NAMALWA (cell line): Measurements from ENCODE around the gene FAM50A.

Source experiments
- DNase-seq: peaks from one replicate; pipeline ENCODE4 v3.0.0-alpha.2; 2015; ENCODE audit warnings: low spot score

Gene FAM50A

DNA sequence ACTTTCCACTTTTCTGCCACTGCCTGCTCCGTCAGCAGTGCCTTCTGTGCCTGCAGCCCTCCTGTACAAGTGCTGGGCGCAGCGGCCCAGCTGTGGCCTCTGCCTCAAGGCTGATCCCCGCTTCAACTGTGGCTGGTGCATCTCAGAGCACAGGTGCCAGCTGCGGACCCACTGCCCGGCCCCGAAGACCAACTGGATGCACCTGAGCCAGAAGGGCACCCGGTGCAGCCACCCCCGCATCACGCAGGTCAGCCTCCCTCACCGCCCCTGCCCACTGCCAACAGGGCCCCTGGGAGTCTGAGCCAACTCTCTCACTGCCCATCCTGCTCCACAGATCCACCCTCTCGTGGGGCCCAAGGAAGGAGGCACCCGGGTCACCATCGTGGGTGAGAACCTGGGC lies 21.7 kb downstream of the FAM50A start:
- DNase-seq: no peak

DNA sequence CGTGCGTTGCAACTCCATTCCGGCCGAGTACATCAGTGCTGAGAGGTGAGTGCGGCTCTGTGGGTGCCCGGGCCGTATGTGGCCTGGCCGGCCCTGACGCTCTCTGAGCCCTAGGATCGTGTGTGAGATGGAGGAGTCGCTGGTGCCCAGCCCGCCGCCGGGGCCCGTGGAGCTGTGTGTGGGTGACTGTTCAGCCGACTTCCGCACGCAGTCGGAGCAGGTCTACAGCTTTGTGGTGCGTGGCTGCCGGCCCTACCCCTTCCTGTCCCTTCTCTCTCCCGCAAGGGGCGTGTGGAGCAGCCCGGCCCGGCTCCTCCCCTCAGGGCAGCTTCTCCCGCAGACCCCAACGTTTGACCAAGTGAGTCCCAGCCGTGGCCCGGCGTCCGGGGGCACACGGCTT lies 22.1 kb downstream of the FAM50A start:
- DNase-seq: no peak

DNA sequence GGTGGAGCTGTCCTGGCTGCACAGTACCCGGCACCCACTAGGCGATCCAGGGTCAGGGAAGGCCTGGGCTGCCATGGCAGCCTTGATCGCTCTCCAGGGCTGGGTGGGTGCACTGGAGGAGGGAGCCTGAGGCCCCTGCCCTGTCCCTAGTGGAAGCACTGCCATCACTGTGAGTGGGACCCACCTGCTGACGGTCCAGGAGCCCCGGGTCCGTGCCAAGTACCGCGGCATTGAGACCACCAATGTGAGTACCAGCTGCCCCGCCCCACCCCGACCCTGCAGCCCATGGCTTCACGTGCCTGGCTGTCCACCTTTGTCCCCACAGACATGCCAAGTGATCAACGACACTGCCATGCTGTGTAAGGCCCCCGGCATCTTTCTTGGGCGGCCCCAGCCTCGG lies 23.0 kb downstream of the FAM50A start:
- DNase-seq: no peak

DNA sequence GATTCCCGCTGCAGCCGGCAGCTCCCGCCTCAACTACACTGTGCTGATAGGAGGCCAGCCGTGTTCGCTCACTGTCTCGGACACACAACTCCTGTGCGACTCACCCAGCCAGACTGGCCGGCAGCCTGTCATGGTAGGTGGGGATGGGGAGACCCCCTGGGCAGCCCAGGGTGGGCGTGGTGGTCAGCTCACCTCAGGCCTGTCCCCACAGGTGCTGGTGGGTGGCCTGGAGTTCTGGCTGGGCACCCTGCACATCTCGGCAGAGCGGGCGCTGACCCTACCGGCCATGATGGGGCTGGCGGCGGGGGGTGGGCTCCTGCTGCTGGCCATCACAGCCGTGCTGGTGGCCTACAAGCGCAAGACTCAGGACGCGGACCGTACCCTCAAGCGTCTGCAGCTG lies 23.6 kb downstream of the FAM50A start:
- DNase-seq: no peak

DNA sequence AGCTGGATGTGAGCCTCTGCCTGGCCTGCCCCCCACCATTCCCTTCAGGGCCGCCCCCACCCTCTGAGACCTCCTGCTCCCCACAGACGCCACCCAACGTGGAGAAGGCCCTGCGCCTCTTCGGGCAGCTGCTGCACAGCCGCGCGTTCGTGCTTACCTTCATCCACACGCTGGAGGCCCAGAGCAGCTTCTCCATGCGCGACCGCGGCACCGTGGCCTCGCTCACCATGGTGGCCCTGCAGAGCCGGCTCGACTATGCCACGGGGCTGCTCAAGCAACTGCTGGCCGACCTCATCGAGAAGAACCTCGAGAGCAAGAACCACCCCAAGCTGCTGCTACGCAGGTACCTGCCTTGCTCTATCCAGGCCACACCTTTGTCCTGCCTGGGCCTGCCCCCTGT lies 24.3 kb downstream of the FAM50A start:
- DNase-seq: no peak

DNA sequence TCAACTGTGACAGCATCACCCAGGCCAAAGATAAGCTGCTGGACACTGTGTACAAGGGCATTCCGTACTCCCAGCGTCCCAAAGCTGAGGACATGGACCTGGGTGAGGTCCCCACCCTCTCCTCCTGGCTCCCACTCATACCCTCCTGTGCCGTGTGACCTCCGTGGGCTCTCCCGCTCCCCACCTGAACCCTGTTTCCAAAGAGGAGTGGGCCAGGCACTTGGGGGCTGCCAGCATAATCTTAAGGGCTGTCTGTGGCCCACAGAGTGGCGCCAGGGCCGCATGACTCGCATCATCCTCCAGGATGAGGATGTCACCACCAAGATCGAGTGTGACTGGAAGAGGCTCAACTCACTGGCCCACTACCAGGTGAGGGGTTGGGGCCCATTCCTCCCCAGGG lies 25.2 kb downstream of the FAM50A start:
- DNase-seq: no peak

DNA sequence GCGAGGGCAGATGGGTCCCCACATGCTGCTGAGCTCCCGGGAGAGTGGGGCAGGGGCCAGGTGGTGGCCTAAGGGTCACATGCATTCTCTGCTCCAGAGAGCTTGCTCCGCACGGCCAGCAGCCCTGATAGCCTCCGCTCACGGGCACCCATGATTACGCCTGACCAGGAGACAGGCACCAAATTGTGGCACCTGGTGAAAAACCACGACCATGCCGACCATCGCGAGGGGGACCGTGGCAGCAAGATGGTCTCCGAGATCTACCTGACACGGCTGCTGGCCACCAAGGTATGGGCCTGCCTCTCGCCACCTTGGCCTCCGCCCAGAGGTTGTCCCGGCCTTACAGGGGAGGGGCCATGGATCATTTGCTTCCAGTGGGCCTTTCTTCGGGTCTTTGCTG lies 25.9 kb downstream of the FAM50A start:
- DNase-seq: no peak

DNA sequence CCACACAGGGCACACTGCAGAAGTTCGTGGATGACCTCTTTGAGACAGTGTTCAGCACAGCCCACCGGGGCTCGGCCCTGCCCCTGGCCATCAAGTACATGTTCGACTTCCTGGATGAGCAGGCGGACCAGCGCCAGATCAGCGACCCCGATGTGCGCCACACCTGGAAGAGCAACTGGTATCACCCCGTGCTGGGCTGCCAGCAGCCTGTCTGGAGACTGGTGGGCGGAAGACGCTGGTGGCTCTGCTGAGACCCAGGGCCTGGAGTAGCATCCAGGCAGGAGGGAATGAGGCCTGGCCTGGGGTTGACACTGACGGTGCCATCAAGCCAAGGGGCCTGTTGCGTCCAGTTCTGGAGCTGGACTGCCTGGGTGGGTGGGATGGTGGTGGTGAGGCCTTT lies 26.5 kb downstream of the FAM50A start:
- DNase-seq: no peak

DNA sequence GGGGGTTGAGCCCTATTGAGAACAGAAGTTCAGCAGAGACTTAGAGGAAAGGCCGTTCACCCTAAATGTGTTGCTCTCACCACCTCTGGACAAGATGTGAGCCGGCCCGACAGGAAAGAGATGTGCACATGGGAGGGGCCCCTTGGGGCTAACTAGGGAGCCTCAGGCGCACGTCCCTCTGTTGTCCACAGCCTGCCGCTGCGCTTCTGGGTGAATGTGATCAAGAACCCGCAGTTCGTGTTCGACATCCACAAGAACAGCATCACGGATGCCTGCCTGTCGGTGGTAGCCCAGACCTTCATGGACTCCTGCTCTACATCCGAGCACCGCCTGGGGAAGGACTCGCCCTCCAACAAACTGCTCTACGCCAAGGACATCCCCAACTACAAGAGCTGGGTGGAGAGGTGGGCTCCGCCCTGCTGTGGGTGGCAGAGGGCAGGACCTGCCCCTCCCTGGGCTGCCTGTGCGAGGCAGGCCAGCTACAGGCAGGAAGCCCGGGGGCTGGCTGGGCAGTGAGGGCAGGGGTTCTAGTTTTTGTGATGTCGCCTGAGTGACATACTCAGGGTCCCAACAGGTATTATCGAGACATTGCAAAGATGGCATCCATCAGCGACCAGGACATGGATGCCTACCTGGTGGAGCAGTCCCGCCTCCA lies 27.1 kb downstream of the FAM50A start:
- DNase-seq: no peak

DNA sequence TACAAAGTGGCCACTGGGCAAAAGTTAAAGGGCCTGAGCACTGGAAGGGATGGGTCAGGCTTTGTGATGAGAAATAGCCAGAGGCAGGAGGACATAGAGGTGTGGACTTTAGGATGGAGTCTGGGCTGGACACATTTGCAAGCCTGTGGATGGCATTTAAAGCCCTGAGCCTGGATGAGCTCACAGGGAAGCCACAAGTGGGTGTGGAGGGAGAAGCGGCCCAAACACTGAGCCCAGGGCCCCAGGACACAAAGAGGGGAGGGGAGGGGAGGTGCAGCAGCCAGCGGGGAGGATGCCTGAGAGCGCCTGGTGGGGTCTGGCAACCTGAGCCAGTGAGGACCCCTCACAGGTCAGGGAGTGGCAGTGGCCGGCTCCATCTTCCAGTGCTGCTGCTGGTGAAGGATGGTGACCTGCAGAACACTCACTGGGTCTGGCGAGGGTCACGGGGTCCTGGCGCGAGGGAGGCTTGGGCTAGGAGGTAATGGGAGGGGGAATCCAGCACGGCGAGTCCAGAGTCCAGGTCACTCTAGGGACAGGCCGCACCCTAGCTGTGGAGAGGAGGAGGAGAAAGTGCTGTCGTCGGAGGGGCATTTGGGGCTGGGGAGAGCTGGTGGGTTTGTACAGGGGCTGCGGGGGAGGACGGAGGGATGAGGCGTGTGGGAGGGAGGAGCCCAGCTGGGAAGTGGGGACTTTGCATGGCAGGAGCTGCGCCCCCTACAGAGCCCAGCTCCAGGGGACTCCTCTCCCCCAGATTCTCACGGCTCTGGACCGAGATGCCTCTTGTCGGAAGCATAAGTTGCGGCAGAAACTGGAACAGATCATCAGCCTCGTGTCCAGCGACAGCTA lies 28.1 kb downstream of the FAM50A start:
- no peak for DNase-seq

DNA sequence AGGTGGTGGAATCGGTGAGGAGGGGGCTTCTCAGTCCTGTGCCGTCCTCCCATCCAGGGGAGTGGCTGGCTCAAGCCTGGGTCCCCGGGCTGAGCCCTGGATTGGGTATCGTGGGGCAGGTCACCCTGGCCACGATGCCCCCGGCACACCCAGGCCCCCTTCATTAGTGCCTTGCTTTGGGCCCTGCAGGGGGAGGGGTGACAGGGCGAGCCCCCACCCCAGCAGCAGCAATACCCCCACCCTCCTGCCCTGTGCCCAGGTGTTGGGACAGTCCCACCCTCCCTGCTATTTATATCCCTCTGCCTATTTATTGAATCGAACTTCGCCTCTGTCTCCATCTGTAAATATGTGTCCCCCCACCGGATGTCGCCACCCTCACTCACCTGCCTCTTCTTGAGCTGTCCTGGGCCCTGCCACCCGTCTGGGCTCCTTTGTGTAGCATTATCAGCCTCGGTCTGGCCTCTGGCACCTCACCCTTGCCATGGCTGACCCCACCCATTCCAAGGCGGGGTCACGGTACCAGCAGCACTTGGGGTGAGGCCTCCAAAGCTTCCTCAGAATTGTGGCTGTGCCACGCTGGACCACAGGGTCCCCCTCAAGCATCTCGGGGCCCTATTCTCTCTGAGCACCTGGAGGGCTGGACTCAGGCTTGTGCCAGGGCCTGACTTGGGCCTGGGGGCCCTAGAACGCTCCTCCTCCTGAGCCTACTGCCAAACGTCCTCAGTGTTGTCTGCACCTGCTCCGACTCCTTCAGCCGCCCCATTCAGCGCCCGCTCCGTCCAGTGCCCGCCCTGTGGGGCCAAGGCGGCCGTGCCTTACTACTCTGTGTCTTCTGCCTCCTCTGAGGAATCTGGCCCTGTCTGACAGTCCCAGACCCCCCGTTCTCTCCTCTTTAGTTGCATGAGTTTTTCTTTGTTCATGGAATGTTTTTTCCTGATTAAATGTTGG lies 29.0 kb downstream of the FAM50A start:
- peak; percentile 12 for DNase-seq

DNA sequence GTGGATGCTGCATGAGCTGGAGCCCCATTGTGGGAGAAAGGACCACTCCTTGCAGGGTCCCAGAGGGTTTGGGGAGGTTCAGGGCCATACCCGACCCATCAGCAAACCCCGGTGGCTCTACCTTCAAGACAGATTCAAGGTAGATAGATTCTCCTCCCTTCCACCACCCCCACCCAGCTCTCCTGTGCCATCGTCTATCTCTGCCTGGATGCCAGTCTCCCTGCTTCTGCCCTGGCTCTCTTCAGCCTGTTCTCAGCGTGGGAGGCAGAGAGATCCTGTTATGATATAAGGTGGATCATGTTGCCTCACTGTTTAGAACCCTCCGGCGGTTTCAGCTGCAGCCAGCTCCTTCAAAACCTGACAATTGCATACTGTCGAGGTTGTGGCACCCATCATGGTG lies 29.7 kb downstream of the FAM50A start:
- no peak for DNase-seq

DNA sequence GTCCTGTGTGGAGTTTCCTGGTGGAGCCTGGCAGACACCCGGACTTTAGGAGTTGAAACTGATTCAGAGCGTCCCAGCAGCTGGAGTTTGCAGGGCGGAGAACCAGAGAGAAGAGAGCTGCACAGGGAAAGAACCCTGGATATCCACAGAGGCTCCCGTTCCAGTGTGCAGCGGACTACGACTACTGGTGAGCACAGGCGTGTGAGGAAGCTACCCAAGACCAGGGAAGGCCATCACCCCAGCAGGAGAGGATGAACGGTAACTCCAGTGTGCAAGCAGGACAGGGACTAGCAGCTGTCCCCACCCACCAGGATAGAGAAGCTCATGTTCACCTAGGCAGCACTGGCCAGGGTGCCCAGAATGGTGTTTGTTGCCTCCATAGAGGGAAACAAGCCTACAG lies 32.9 kb downstream of the FAM50A start:
- no peak for DNase-seq

DNA sequence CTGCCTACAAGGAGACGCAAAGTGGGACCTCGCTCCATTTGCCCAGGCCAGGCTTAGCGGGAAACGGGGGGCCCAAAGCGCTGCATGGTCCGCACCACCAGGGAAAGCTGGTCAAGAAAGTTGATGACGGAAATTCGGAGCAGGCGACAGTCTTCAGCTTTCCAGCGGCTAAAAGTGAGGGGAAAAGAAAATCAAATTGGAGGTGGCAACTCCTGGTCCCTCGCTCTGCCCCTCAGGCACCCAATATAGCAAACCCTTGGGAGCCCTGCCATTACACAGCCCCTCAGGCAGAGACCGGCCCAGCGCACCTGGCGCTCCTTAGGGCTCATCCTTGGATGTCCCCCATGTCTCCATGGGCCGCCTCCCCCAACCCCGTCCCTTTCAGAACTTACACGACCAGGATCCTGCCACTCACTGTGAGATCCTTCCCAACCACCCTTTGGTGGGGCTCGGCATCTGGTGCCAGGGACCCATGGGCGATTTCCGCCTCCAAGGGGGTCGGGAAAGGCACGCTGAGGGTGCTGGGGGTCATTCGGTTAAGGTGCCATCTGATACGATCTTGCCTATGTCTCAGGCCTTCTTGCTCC lies 34.0 kb downstream of the FAM50A start:
- no peak for DNase-seq

DNA sequence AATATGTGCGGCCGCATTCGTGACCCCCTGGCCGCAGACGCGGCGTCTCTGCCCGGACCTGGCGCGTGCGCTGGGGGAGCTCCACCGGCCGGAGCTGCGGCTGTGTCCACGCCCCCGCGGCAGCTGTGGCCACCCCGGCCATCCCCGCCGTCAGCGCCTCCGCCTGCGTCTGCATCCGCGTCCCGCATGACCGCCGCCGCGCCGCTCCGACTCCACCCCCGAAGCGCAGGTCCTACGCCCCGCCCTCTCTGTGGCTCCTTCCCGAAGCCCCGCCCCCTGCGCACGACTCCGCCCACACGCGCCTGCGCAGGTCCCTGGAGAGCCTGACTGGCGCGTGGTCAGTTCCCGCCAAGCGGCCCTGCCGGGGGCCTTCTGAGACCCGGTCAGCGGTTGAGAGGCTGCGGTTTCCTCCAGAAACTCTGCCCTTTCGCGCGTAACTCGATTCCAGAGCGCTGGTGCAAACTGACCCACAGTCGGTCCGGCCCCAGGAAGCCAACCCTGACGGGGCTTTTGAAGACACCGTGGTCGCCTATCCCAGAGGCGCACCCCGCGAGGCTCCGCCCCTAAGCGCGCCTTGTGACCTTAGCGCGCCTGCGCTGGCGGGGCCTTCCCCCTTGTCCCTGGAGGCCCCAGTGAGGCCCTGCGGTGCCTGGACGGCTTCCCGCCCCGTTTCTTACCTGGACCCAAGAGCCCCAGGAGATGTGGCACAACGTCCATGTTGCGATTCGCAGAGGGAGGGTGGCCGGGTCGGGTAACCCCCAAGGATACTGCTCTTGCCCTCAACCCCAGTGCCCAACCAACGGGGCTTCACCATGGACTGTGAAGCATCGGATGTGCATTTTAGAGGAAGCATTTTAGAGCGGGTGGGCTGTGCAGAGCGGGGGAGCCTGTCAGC lies 35.0 kb downstream of the FAM50A start, which contains the start of gene LAGE3:
Gene LAGE3, minus strand, starts transcription at position 554 of the 895 bp plus-strand sequence. Its CDS starts 366 bp downstream, at position 188.
- DNase-seq: peak; percentile 88

DNA sequence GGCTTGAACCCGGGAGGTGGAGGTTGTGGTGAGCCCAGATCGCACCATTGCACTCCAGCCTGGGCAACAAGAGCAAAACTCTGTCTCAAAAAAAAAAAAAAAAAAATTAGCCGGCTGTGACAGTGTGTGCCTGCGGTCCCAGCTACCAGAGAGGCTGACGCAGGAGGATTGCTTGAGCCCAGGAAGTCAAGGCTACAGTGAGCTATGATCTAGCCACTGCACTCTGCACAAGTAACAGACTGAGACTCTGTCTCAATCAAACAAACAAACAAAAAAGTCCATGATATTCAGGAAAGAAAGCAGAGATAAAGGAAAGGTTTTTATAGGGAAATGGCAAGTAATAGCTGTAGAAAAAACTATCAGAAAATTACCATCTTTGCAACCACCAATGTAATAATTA lies 37.3 kb downstream of the FAM50A start:
- DNase-seq: no peak

DNA sequence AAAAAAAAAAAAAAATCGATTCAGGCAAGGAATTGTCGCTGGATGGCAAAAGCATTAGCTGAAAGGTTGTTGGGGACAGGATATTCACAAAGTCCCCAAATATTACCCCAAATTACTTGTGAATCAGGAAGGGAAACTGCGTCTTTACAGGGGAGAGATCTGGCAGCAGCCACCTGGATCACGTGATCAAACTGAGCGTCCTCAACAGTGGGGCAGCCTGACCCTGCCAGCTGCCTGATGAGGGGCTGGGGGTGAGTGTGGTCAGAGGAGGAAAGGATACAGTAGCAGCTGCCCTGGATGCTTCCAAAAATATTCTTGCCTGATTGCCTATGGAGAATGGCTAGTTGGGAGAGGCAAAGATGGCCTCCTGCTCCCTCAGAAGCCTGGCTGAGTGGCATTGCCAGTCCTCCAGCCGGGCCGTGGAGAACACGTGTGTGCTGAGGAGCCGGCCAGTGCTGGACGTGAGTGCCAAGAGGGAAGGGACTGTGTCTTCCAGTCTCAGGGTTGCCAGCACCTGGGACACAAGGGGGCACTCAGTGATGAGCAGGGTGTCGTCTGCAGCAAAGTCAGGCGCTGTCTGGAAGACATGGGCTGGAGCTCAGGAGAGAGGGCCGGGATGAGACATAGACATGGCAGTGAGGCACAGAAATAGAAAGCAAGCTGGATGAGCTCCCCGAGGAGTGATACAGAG lies 38.1 kb downstream of the FAM50A start:
- DNase-seq: no peak

DNA sequence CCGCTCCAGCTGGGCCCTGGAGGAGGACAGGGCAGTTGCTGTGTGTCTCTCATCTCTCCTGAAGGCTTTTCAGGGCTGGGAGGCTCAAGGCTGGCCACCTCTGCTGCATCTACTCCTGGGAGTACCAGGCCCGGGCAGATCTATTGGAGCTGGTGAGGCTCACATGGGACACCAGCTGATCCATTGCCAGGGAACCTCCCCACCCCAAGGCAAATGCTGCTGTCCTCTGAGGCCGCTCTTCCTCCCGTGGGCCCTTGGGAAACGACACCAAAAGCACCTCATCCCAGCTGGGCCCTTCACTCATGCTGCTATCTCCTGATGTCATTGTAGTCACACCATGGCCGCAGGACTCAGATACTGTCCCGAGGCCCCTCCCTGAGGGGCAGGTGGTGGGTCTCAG lies 38.8 kb downstream of the FAM50A start:
- DNase-seq: no peak

DNA sequence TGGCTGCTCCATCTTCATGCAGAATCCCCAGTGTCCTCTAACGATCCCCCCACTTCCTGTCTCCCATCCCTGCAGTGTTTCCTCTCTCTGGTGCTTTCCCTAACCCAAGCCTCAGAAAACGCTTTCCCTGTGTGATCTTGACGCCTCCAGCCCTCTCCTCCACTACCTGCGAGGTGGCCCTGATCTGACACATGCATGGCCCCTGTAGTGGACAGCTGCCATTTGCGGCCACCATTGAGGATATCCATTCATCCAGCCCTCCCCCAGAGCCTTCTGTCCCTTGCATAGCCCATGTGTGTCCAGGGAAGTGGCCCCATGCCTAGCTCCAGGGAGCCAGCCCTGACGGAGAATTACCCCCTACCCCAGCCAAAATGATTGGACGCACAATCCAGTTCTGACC lies 39.4 kb downstream of the FAM50A start:
- no peak for DNase-seq
